HG03135 (cell line): ENCODE measurements around the gene ADGRF3.
"Not testable (repeated sequence)": the region's sequence is repeated elsewhere in the genome, so short reads cannot be mapped to it uniquely, and the experiment has no call there.

ENCODE experiments used
- ATAC-seq: cut with Tn5 transposase; IDR thresholded peaks from one replicate; pipeline ENCODE4 v1.9.1; 2021; ENCODE audit warnings: mild to moderate bottlenecking, moderate library complexity; ENCODE audit not compliant: unreplicated experiment

The ADGRF3 gene, protein sequence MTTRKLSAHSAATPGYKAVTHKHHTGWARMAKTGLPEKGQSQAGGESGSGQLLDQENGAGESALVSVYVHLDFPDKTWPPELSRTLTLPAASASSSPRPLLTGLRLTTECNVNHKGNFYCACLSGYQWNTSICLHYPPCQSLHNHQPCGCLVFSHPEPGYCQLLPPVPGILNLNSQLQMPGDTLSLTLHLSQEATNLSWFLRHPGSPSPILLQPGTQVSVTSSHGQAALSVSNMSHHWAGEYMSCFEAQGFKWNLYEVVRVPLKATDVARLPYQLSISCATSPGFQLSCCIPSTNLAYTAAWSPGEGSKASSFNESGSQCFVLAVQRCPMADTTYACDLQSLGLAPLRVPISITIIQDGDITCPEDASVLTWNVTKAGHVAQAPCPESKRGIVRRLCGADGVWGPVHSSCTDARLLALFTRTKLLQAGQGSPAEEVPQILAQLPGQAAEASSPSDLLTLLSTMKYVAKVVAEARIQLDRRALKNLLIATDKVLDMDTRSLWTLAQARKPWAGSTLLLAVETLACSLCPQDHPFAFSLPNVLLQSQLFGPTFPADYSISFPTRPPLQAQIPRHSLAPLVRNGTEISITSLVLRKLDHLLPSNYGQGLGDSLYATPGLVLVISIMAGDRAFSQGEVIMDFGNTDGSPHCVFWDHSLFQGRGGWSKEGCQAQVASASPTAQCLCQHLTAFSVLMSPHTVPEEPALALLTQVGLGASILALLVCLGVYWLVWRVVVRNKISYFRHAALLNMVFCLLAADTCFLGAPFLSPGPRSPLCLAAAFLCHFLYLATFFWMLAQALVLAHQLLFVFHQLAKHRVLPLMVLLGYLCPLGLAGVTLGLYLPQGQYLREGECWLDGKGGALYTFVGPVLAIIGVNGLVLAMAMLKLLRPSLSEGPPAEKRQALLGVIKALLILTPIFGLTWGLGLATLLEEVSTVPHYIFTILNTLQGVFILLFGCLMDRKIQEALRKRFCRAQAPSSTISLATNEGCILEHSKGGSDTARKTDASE

DNA sequence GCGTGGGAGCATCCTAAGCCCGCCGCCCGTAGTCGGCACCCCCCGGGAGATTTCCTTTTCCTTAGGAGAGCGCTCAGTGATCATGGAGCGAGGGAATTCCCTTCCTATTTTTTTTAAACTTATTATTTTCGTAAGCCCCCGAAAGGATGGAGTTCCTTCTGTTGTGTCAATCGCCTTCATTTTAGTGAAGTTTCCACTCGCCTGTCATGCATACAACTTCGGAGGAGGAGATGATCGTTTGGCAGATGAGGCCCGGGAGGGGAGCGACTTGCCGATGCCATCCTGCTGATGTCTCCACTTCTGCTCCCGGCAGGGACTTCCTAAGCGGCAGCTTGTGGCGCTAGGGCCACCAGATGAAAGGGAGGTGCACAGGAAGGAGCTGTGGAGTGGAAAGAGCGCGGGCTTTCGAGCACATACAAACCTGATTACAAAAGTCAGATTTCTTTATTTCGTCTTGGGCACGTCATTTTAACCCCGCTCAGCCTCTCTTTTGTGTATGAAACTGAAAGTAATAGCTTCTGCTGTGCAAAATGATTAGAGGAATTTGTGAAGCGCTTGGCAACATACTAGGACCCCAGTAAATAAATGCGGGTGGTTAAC is at the start of gene ADGRF3:
ADGRF3 (minus strand) TSS at position 336 of the 600 bp plus-strand sequence. CDS start 555 bp downstream, outside the sequence.
- no peak for ATAC-seq

- ATAC-seq = no peak
Measured at GRCh38 chr2:26395394-26395793, 48.8 kb upstream of the ADGRF3 start.

GRCh38 chr2:26394694-26395093 is 48.1 kb upstream of the ADGRF3 start:
- no peak for ATAC-seq

GRCh38 chr2:26387189-26387588 is 40.6 kb upstream of the ADGRF3 start:
- no peak for ATAC-seq

GRCh38 chr2:26384597-26384996 is 38.0 kb upstream of the ADGRF3 start:
- no peak for ATAC-seq

DNA sequence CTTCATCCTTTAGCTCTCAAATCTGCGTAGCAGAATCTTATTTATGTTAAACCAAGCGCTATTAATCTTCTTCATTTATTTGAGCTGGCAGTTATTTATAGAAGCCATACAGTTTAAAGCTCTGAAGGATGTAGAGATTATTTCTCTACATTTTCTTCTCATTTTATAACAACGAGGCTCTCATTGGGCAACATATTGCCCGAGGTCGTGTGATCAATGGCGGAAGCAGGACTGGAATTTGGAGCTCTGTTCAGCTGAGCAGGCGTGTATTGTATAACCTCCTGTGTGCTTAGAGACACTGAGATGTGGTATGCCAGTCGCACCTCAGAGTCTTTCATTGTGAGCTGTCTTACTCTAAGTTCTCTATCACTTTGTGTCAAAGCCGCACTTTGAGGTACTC is 37.6 kb upstream of the ADGRF3 start:
- no peak for ATAC-seq

GRCh38 chr2:26382564-26382963 is 36.0 kb upstream of the ADGRF3 start:
- ATAC-seq = no peak

DNA sequence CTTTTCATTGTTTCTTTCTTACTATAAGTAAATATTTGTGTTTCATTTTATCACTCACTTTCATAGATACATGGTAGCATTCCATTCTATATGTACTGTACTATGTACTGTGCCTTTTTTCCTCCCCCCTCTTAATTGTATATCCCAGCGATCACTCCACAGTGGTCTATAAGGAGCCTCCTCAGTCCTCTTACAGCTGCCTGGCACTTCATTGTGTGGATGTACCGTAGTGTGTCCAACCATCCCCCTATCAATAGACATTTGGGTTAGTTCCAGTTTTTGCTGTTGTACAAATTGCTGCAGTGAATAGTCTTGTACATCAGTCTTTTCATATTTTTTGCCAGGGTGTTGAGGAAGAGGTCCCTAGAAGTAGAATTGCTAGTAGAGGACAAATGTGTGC is 33.7 kb upstream of the ADGRF3 start:
- ATAC-seq = no peak

- ATAC-seq = no peak
Measured at GRCh38 chr2:26376799-26377198, 30.2 kb upstream of the ADGRF3 start.

GRCh38 chr2:26370909-26371308 is 24.3 kb upstream of the ADGRF3 start:
- not testable (repeated sequence) for ATAC-seq

- ATAC-seq = not testable (repeated sequence)
Measured at GRCh38 chr2:26369664-26370063, 23.1 kb upstream of the ADGRF3 start.

- ATAC-seq = no peak
Measured at GRCh38 chr2:26366957-26367356, 20.4 kb upstream of the ADGRF3 start.

GRCh38 chr2:26364669-26365068 is 18.1 kb upstream of the ADGRF3 start:
- no peak for ATAC-seq

DNA sequence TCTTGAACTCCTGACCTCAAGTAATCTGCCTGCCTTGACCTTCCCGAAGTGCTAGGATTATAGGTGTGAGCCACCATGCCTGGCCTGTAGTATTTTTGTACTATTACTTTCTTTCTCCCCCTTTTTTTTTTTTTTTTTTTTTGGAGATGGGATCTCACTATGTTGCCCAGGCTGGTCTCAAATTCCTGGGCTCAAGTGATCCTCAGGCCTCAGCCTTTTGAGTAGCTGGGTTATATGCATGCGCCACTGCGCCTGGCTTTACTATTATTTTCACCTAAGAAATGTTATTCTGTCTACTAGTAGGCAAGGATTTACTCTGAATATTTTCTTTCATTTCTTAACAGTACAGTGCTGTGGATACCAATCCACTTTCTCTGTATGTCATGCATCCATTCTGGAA is 17.4 kb upstream of the ADGRF3 start:
- ATAC-seq = no peak

DNA sequence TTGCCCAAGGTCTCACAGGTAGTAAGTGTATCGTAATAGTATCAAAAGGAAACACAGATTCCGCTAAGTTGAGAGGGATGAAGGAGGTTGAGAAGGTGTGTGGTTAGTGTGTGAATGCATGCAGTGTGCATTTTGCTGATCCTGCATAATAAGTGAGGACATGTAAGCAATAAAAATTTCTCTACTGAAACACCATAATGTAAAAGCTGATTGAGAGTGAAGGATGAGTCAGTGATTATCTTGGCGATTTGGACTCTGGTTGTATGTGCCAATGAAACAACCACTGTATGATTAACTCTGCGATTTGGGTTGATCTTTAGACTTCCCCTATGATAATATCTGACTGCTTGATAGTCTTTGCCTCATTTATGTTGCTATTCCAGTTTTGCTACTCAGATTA is 16.7 kb upstream of the ADGRF3 start:
- ATAC-seq = no peak

DNA sequence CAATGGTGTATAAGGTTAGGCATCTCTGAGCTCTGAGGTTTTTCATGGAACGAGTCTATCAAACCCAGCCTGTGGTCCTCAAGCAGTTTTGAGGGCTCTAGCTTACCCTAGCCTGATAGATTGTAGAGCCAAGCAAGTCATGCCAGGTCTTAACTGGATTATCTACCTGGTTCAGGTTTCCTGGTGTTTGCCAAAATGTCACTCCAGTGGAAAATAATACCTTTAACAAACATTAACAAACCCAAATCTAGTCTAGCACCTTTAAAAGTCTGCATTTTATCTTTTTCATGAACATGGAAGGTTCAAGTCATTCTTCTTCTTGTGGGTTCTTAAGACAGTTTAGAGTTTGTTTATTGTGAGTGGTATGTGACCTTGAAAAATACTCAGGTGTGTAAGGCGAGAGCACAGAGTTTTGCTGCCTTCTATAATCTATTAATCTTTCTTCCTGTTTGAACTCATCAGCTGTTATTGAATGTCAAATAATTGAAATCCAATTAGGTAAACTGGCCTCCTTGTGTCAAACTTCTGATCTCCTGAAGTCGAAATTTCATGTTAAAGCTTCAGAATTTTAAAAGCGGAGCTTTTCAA is 13.4 kb upstream of the ADGRF3 start:
- ATAC-seq = no peak

DNA sequence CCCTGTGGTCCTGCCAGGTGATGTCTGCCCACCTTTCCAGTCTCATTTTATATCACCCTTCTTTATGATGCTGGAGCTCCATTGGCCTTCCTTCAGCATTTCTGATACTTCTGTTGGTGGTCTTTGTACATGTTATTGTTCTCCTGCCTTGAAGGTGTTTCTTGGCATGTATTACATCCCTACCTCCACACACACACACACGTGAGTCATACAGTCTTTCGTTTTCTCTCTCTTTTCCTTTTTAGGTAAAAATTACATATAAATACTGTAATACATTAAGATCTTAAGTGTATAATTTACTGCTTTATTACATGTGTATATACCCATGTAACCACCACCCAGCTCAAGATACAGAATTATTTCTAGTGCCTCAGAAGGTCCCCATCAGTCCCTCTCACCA is 10.2 kb upstream of the ADGRF3 start:
- no peak for ATAC-seq

DNA sequence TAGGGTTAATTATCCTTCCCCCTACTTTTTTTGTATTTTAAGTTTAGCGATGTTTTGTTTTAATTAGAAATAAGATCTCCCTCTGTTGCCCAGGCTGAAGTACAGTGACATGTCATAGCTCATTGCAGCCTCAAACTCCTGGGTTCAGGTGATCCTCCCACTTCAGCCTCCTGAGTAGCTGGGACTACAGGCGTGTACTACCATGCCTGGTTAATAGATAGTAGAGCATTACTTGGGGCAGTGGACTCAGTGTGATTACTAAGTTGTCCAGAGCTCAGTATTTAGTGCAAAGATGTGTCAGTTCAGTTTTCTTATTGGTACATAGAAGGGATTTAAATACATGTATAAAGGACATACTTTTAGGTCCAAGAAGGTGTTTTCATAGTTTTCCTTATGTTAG is 9.5 kb upstream of the ADGRF3 start:
- no peak for ATAC-seq

DNA sequence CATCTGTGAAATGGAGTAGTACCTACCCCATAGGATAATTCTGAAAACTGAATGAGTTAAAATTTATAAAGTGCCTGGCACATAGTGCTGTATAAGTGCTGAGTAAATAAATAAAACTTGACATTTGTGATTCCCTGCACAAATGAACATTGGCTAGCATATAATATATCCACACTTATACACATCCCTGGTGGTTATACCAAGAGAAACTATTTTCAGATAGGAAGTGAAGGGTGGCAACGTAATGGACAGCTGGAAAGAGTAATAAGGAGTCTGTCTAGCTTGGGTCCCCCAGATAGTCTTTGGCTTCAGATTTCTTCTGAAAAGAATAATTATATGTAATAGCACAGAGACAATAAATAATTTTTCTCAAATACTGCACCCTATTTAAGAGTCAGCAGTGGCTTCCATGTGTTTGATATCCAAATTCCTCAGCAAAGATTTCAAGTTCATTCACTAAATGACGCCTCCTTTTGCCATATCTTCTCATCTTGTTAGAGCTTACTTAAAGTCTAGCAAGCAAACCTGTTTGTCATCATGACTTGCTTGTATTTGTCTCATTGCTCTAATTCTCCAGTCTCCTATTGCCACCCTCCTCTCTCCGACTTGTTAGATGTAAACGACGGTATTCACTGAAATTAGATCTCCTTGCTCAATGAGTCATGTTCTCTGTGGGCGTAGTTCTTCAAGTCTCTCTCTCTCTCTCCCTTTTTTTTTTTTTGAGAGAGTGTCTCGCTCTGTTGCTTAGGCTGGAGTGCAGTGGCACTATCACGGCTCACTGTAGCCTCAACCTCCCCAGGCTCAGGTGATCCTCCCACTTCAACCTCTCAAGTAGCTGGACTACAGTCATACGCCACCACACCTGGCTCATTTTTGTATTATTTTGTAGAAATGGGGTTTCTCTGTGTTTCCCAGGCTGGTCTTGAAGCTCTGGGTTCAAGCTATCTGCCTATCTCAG is 8.7 kb upstream of the ADGRF3 start:
- no peak for ATAC-seq

DNA sequence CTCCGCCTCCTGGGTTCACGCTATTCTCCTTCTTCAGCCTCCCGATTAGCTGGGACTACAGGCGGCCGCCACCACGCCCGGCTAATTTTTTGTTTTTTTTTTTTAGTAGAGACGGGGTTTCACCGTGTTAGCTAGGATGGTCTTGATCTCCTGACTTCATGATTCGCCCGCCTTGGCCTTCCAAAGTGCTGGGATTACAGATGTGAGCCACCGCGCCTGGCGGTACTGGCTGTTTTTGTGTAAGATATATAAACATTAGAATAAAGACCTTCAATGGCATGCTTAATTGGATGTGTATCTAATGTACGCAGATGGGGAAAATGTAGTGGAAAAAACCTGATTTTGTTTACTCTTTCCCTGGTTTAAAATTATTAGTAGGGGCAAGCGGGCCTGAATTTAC is 7.9 kb upstream of the ADGRF3 start:
- not testable (repeated sequence) for ATAC-seq
